ENCODE results near the gene MEGF11. TPM values are rescaled to one million over a fixed set of nuclear protein-coding genes. Genes with fewer than 3 reads are reported as not detected.

Gene MEGF11
- total RNA-seq, 2 donors from 2014 or later = not detected

DNA sequence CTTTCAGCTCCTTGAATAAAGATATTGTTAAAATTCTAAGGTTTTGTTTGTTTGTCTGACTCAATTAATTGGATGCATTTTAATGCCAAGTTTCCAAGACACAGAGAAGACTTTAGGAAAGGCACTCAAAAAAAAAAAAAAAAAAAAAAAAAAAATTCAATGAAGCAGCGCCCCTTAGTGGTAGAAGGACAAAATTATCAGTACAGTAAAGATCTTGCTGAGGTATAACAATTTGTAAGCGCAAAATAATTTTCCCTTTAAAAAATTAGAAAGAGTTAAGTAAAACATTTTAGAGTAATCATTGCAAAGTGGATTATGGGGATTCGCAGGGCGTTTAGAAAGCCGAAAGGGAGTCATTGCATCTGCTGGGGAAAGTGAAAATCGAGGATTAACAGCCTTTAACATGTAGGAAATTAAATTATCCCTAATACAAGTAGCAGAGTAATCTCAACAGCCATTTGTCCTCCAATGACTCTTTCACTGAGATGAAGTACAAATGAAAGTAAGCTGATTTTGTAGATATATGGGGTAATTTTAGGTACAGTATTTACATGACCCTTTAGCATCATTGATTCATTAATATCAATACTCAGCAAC is 34.0 kb upstream of the MEGF11 start:
- Histone ChIP-seq H3K36me3 (replicated peaks in 1 of 2; ENCODE audit: insufficient read depth in 1 of 2, low read depth in 2 of 2) (no peaks in the 10 kb centered on the region), H3K27me3 (no peaks in the 10 kb centered on the region), H3K9me3 (no peaks in the 10 kb centered on the region), H3K27ac (no peak overlapping the region), H3K4me3 (no peak overlapping the region), H3K4me1 (peaks cover 10% of the 10 kb centered on the region)
- intact Hi-C loops (cut with DNase I) = no loop called here
- WGBS, 2 donors = 12 to 15% methylated on average over 6 of the region's 6 CpGs
- ATAC-seq (no peak), DNase-seq (no peak)
- TF ChIP-seq, protein P1, sequence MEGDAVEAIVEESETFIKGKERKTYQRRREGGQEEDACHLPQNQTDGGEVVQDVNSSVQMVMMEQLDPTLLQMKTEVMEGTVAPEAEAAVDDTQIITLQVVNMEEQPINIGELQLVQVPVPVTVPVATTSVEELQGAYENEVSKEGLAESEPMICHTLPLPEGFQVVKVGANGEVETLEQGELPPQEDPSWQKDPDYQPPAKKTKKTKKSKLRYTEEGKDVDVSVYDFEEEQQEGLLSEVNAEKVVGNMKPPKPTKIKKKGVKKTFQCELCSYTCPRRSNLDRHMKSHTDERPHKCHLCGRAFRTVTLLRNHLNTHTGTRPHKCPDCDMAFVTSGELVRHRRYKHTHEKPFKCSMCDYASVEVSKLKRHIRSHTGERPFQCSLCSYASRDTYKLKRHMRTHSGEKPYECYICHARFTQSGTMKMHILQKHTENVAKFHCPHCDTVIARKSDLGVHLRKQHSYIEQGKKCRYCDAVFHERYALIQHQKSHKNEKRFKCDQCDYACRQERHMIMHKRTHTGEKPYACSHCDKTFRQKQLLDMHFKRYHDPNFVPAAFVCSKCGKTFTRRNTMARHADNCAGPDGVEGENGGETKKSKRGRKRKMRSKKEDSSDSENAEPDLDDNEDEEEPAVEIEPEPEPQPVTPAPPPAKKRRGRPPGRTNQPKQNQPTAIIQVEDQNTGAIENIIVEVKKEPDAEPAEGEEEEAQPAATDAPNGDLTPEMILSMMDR (IDR thresholded peaks at IDR 0.05) = peak; percentile 20 to 68 (median 43)
- no peak for TF ChIP-seq POLR2A (IDR thresholded peaks at IDR 0.05)

GRCh38 chr15:66285533-66286280 is 32.2 kb upstream of the MEGF11 start:
- DNase-seq = no peak
- no peaks in the 10 kb centered on the region for H3K9me3 ChIP-seq
- no peak for TF ChIP-seq POLR2A (IDR thresholded peaks at IDR 0.05)
- TF ChIP-seq, protein P1 (IDR thresholded peaks at IDR 0.05) = no peak
- H3K4me1 ChIP-seq = no peaks in the 10 kb centered on the region
- no peak overlapping the region for H3K4me3 ChIP-seq
- ATAC-seq = no peak
- H3K27ac ChIP-seq = no peak overlapping the region
- H3K36me3 ChIP-seq (replicated peaks in 1 of 2; ENCODE audit: insufficient read depth in 1 of 2, low read depth in 2 of 2) = no peaks in the 10 kb centered on the region
- intact Hi-C loops (cut with DNase I) = no loop called here
- 81 to 96% methylated on average over 5 to 6 of the region's 6 CpGs for WGBS, 2 donors
- H3K27me3 ChIP-seq = no peaks in the 10 kb centered on the region

- TF ChIP-seq, protein P1 (IDR thresholded peaks at IDR 0.05) = no peak
- TF ChIP-seq POLR2A (IDR thresholded peaks at IDR 0.05) = no peak
- H3K36me3 ChIP-seq (replicated peaks in 1 of 2; ENCODE audit: insufficient read depth in 1 of 2, low read depth in 2 of 2) = no peaks in the 10 kb centered on the region
- 84 to 87% methylated on average over 3 of the region's 3 CpGs for WGBS, 2 donors
- ATAC-seq (no peak), DNase-seq (no peak)
- H3K27ac ChIP-seq = no peak overlapping the region
- H3K9me3 ChIP-seq = no peaks in the 10 kb centered on the region
- intact Hi-C loops (cut with DNase I) = no loop called here
- no peak overlapping the region for H3K4me3 ChIP-seq
- no peaks in the 10 kb centered on the region for H3K27me3 ChIP-seq
- no peaks in the 10 kb centered on the region for H3K4me1 ChIP-seq
Observed at GRCh38 chr15:66284271-66284670, 30.7 kb upstream of the MEGF11 start.

GRCh38 chr15:66278671-66279070 is 25.1 kb upstream of the MEGF11 start:
- H3K36me3 ChIP-seq (replicated peaks in 1 of 2; ENCODE audit: insufficient read depth in 1 of 2, low read depth in 2 of 2) = no peaks in the 10 kb centered on the region
- H3K9me3 ChIP-seq = no peaks in the 10 kb centered on the region
- no peaks in the 10 kb centered on the region for H3K4me1 ChIP-seq
- ATAC-seq = no peak
- DNase-seq = no peak
- WGBS, 2 donors = 86 to 93% methylated on average over 6 of the region's 6 CpGs
- no peak for TF ChIP-seq POLR2A (IDR thresholded peaks at IDR 0.05)
- TF ChIP-seq, protein P1 (IDR thresholded peaks at IDR 0.05) = no peak
- no peaks in the 10 kb centered on the region for H3K27me3 ChIP-seq
- no peak overlapping the region for H3K27ac ChIP-seq
- intact Hi-C loops (cut with DNase I) = no loop called here
- no peak overlapping the region for H3K4me3 ChIP-seq
